K562 (cell line): Measurements from ENCODE around the gene SNX33. TPM values are rescaled to one million over a fixed set of nuclear protein-coding genes. Genes with fewer than 3 reads are reported as not detected.
A peak's percentile ranks its signal among the peaks of the same experiment; 100 is the strongest.

Experiments used
- BACH1 ChIP-seq: fragments of 200-800 bp; sonication (Bioruptor generic); IDR thresholded peaks from 2 replicates; pipeline ENCODE4 v1.6.1; 2016; ENCODE audit warnings: missing genetic modification characterization, missing compliant biosample characterization
- C11orf30 ChIP-seq: fragments of 450-650 bp; IDR thresholded peaks from 2 replicates; pipeline ENCODE4 v1.6.1; 2016; ENCODE audit warnings: low read depth, mild to moderate bottlenecking
- CTCFL ChIP-seq: IDR thresholded peaks from 2 replicates; pipeline ENCODE4 v1.6.1; 2011; ENCODE audit warnings: borderline replicate concordance, low read depth, mild to moderate bottlenecking, moderate library complexity, low read length; ENCODE audit not compliant: insufficient read depth, poor library complexity, severe bottlenecking
- FOSL1 ChIP-seq: fragments of 200-800 bp; sonication (Bioruptor generic); conservative IDR thresholded peaks from 2 replicates; pipeline ENCODE4 v1.6.1; 2016; ENCODE audit warnings: missing genetic modification characterization, missing compliant biosample characterization
- NFE2L1 ChIP-seq: fragments of 450-650 bp; IDR thresholded peaks from 2 replicates; pipeline ENCODE4 v1.6.1; 2016; ENCODE audit warnings: missing genetic modification characterization, low read depth, mild to moderate bottlenecking, missing compliant biosample characterization, moderate library complexity, borderline replicate concordance
- NRF1 ChIP-seq, 2 experiments: fragments of 450-650 bp; IDR thresholded peaks in 1 of 2; conservative IDR thresholded peaks in 1 of 2; 2 replicates each; pipeline ENCODE4 v1.6.1; 2014; ENCODE audit warnings: mild to moderate bottlenecking in 2 of 2
- RBM22 ChIP-seq: fragments of 200-400 bp; formaldehyde crosslinking; IDR thresholded peaks from 2 replicates; pipeline ENCODE4 v1.6.1; 2018; ENCODE audit warnings: low read length, low read depth; ENCODE audit not compliant: poor library complexity, severe bottlenecking
- RBM34 ChIP-seq: fragments of 200-400 bp; formaldehyde crosslinking; IDR thresholded peaks from 2 replicates; pipeline ENCODE4 v1.6.1; 2018; ENCODE audit warnings: low read length, borderline replicate concordance; ENCODE audit not compliant: insufficient read depth
- RFX1 ChIP-seq: fragments of 450-650 bp; IDR thresholded peaks from 2 replicates; pipeline ENCODE4 v1.6.1; 2016; ENCODE audit warnings: mild to moderate bottlenecking, moderate library complexity
- RHOXF2B ChIP-seq: fragments of 250-450 bp; sonication (Bioruptor Pico); conservative IDR thresholded peaks from 2 replicates; pipeline ENCODE4 v1.5.1; 2021
- TBL1XR1 ChIP-seq, 2 experiments: IDR thresholded peaks; 2 replicates each; pipeline ENCODE4 v1.6.1; 2012; ENCODE audit warnings: improper control_type of control experiment in 2 of 2, low read length in 2 of 2, mild to moderate bottlenecking in 1 of 2
- ZBTB7A ChIP-seq: IDR thresholded peaks from 2 replicates; pipeline ENCODE4 v1.6.1; 2011; ENCODE audit warnings: low read depth, mild to moderate bottlenecking, low read length, moderate library complexity, borderline replicate concordance; ENCODE audit not compliant: control insufficient read depth
- ZNF589 ChIP-seq: fragments of 200-800 bp; sonication (Bioruptor generic); IDR thresholded peaks from 2 replicates; pipeline ENCODE4 v1.6.1; 2016; ENCODE audit warnings: low read depth, missing genetic modification characterization, missing compliant biosample characterization
- ZNF764 ChIP-seq: fragments of 250-450 bp; sonication (Bioruptor Pico); IDR thresholded peaks from 2 replicates; pipeline ENCODE4 v1.4.0; 2020; ENCODE audit warnings: low read depth, mild to moderate bottlenecking, moderate library complexity
- polyA plus RNA-seq, 8 experiments: library from polyadenylated mRNA; depleted of rRNA in 4 of 8; stranded (reverse) in 5 of 8; unstranded in 3 of 8; fragments of >200 nt; fragmentation: Nextera tagmentation in 2 of 8; fragmentation: Illumina TruSeq in 1 of 8; extraction: Ambion mirVana in 2 of 8; extraction: Trizol in 1 of 8; gene quantifications; 2 replicates each; pipeline versions ENCODE4 v1.2.1 to v1.2.3, GENCODE V29; 2011 to 2014; ENCODE audit warnings: inconsistent platforms in 1 of 8, missing spikeins in 1 of 8
- total RNA-seq, 7 experiments: library from RNA; depleted of rRNA in 6 of 7; stranded (reverse); fragments of >200 nt in 6 of 7; fragmentation: Illumina TruSeq in 2 of 7; extraction: Trizol in 2 of 7; gene quantifications; 2 replicates each; pipeline versions ENCODE4 v1.2.1 to v1.2.3, GENCODE V29; 2011 to 2021; ENCODE audit warnings: low replicate concordance in 1 of 7
- TF ChIP-seq, protein P1 (sequence below), 2 experiments: fragments of 450-650 bp in 1 of 2; sonication (generic) in 1 of 2; formaldehyde crosslinking in 1 of 2; IDR thresholded peaks; 2 replicates each; pipeline versions ENCODE4 v1.7.1 to v1.9.0; 2016 to 2022; ENCODE audit warnings: inconsistent platforms in 1 of 2, mild to moderate bottlenecking in 1 of 2, missing genetic modification reagents in 1 of 2

SNX33 gene
- total and polyA plus RNA-seq, 9 of the 15 experiments (the other 6 are each of a cell fraction or from before 2014, with no cell fraction given): 1.4 to 14.1 (median 8.2) TPM

- no peak for TF ChIP-seq ZNF764 (CRISPR knock-in tag)
- no peak for TF ChIP-seq BACH1 (tag)
- peak; percentile 56 to 69 for TF ChIP-seq NRF1 (conservative IDR thresholded peaks at IDR 0.05 in 1 of 2, IDR thresholded peaks at IDR 0.05 in 1 of 2)
- TF ChIP-seq FOSL1 (tag): no peak
- TF ChIP-seq, protein P1, sequence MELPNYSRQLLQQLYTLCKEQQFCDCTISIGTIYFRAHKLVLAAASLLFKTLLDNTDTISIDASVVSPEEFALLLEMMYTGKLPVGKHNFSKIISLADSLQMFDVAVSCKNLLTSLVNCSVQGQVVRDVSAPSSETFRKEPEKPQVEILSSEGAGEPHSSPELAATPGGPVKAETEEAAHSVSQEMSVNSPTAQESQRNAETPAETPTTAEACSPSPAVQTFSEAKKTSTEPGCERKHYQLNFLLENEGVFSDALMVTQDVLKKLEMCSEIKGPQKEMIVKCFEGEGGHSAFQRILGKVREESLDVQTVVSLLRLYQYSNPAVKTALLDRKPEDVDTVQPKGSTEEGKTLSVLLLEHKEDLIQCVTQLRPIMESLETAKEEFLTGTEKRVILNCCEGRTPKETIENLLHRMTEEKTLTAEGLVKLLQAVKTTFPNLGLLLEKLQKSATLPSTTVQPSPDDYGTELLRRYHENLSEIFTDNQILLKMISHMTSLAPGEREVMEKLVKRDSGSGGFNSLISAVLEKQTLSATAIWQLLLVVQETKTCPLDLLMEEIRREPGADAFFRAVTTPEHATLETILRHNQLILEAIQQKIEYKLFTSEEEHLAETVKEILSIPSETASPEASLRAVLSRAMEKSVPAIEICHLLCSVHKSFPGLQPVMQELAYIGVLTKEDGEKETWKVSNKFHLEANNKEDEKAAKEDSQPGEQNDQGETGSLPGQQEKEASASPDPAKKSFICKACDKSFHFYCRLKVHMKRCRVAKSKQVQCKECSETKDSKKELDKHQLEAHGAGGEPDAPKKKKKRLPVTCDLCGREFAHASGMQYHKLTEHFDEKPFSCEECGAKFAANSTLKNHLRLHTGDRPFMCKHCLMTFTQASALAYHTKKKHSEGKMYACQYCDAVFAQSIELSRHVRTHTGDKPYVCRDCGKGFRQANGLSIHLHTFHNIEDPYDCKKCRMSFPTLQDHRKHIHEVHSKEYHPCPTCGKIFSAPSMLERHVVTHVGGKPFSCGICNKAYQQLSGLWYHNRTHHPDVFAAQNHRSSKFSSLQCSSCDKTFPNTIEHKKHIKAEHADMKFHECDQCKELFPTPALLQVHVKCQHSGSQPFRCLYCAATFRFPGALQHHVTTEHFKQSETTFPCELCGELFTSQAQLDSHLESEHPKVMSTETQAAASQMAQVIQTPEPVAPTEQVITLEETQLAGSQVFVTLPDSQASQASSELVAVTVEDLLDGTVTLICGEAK (IDR thresholded peaks at IDR 0.05): 0 out of 2 replicates have a peak, but pooled peaks have one; percentile 32
- TF ChIP-seq, protein P1 (CRISPR knock-in tag; IDR thresholded peaks at IDR 0.05): no peak
- TF ChIP-seq CTCFL: no peak
- TF ChIP-seq RBM34: no peak
- 0 out of 2 replicates have a peak, but pooled peaks have one; percentile 12 for TF ChIP-seq ZBTB7A
- no peak for TF ChIP-seq RFX1
- TF ChIP-seq ZNF589 (CRISPR knock-in tag): no peak
- no peak for TF ChIP-seq RBM22
- TF ChIP-seq NFE2L1 (tag): no peak
- TF ChIP-seq TBL1XR1 (IDR thresholded peaks at IDR 0.05; ENCODE audit: low read length in 2 of 2): no peak
- no peak for TF ChIP-seq RHOXF2B
- TF ChIP-seq C11orf30: no peak
These were observed 666 bp downstream of the SNX33 start (continued) for GRCh38 chr15:75648156-75649000.
